ENCODE measurements around the gene BICD2. TPM values are rescaled to one million over a fixed set of nuclear protein-coding genes. Genes with fewer than 3 reads are reported as not detected.

BICD2 gene
- total RNA-seq, 1 donor from 2014 or later, result 48.7 TPM

GRCh38 chr9:92748233-92748497 is 16.5 kb downstream of the BICD2 start:
- DNase-seq (ENCODE audit: low read depth, low spot score), result no peak

GRCh38 chr9:92747459-92748232 is 17.0 kb downstream of the BICD2 start:
- no peak for DNase-seq (ENCODE audit: low read depth, low spot score)

- peak; percentile 22 for DNase-seq (ENCODE audit: low read depth, low spot score)
Measured at GRCh38 chr9:92746567-92747458, 17.8 kb downstream of the BICD2 start.

GRCh38 chr9:92745881-92746280 is 18.8 kb downstream of the BICD2 start:
- DNase-seq (ENCODE audit: low read depth, low spot score), result no peak

GRCh38 chr9:92745331-92745730 is 19.3 kb downstream of the BICD2 start:
- DNase-seq (ENCODE audit: low read depth, low spot score), result no peak

- DNase-seq (ENCODE audit: low read depth, low spot score), result no peak
Measured at GRCh38 chr9:92740969-92741368, 23.7 kb downstream of the BICD2 start.

- no peak for DNase-seq (ENCODE audit: low read depth, low spot score)
Measured at GRCh38 chr9:92740446-92740961, 24.1 kb downstream of the BICD2 start.

- DNase-seq (ENCODE audit: low read depth, low spot score), result peak; percentile 44
Measured at GRCh38 chr9:92740009-92740408, 24.6 kb downstream of the BICD2 start.

- DNase-seq (ENCODE audit: low read depth, low spot score), result no peak
Measured at GRCh38 chr9:92739346-92739970, 25.2 kb downstream of the BICD2 start.

- DNase-seq (ENCODE audit: low read depth, low spot score), result no peak
Measured at GRCh38 chr9:92738661-92739081, 26.0 kb downstream of the BICD2 start.

- DNase-seq (ENCODE audit: low read depth, low spot score), result no peak
Measured at GRCh38 chr9:92737611-92738299, 26.9 kb downstream of the BICD2 start.

GRCh38 chr9:92737216-92737606 is 27.4 kb downstream of the BICD2 start:
- DNase-seq (ENCODE audit: low read depth, low spot score), result no peak

GRCh38 chr9:92736563-92737215 is 27.9 kb downstream of the BICD2 start:
- DNase-seq (ENCODE audit: low read depth, low spot score), result no peak

GRCh38 chr9:92735636-92736562 is 28.7 kb downstream of the BICD2 start:
- DNase-seq (ENCODE audit: low read depth, low spot score), result no peak

- DNase-seq (ENCODE audit: low read depth, low spot score), result no peak
Measured at GRCh38 chr9:92734931-92735635, 29.6 kb downstream of the BICD2 start.

- DNase-seq (ENCODE audit: low read depth, low spot score), result no peak
Measured at GRCh38 chr9:92730897-92731296, 33.7 kb downstream of the BICD2 start.

GRCh38 chr9:92729735-92730155 is 34.9 kb downstream of the BICD2 start:
- no peak for DNase-seq (ENCODE audit: low read depth, low spot score)

- DNase-seq (ENCODE audit: low read depth, low spot score), result no peak
Measured at GRCh38 chr9:92728831-92729734, 35.5 kb downstream of the BICD2 start.

Measured in pulmonary artery endothelial cell (primary cell).